ENCODE data around the gene VWF.

The VWF gene

DNA sequence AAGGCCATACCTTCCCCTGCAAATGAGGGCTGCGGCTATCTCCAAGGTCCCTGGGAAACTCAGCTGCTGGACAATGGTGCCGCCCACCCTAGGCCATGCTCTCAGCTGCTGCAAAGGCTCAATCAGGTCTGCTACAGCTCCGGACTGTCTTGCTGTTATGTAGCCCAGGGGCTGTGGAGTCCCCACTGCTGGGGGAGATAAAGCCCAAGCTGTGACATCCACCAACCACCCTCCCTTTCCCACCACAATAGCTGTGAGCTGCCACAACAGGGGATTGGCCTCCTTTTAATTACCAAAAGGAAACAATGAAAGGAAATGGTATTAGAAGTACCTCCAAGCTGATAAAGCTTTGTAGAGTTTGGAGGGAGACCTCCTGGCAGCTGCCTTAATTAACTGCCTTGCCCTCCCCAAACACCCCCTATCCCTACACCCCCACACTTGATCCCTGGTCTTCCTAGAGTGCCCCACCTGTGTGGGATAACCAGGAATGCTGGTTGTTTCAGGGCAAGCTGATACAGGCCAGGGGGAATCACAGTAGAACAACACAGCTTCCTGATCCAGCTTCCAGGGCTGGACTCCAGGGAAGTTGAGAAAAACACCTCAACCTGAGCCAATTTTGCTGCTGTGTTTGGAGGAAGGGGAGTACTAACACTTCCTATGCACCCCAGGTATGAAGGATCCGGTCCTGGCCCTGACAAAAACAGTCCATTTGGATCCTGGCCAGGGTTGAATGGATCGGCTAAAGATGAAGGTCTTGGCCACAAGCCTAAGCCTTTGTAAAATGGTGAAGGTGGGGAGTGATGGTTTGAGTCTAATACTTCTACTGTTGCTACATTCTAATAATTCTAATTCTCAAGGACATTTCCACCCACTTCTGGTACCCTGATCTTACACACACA is at the start of gene VWF:
TSS of gene VWF (minus strand) at position 260 of the 899 bp plus-strand sequence. CDS start 1,474 bp downstream, outside the sequence.
- TF ChIP-seq, protein P1, sequence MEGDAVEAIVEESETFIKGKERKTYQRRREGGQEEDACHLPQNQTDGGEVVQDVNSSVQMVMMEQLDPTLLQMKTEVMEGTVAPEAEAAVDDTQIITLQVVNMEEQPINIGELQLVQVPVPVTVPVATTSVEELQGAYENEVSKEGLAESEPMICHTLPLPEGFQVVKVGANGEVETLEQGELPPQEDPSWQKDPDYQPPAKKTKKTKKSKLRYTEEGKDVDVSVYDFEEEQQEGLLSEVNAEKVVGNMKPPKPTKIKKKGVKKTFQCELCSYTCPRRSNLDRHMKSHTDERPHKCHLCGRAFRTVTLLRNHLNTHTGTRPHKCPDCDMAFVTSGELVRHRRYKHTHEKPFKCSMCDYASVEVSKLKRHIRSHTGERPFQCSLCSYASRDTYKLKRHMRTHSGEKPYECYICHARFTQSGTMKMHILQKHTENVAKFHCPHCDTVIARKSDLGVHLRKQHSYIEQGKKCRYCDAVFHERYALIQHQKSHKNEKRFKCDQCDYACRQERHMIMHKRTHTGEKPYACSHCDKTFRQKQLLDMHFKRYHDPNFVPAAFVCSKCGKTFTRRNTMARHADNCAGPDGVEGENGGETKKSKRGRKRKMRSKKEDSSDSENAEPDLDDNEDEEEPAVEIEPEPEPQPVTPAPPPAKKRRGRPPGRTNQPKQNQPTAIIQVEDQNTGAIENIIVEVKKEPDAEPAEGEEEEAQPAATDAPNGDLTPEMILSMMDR (IDR thresholded peaks at IDR 0.05) = no peak

DNA sequence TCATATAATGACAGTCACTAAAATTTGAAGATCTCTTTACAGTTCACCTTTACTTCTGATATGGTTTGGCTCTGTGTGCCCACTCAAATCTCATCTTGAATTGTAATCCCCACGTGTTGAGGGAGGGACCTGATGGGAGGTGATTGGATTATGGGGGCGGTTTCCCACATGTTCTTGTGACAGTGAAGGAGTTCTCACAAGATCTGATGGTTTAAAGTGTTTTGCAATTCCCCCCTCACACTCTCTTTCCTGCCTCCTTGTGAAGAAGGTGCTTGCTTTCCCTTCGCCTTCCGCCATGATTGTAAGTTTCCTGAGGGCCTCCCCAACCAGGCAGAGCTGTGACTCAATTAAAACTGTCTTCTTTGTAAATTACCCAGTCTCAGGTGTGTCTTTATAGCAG is 48.4 kb upstream of the VWF start:
- TF ChIP-seq, protein P1 (IDR thresholded peaks at IDR 0.05) = no peak

DNA sequence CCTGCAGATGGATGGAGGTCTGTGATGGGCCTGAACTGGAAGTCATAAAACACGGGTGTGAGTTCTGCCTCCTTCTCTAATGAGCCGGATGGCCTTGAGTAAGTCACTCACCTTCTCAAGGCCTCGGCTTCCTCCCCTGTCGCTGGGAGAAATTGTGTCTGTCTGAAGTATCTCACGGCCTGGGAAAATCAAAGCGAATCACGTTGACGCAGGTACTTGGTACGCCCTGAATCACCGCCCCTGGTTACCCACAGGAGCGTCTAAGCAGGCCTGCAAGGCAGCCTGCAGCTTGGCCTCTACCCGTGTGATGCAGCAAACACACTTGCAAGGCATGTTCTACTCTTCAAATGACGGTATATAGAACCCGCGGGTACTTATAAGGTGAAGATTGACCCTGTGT is 47.6 kb upstream of the VWF start:
- TF ChIP-seq, protein P1 (IDR thresholded peaks at IDR 0.05) = no peak

DNA sequence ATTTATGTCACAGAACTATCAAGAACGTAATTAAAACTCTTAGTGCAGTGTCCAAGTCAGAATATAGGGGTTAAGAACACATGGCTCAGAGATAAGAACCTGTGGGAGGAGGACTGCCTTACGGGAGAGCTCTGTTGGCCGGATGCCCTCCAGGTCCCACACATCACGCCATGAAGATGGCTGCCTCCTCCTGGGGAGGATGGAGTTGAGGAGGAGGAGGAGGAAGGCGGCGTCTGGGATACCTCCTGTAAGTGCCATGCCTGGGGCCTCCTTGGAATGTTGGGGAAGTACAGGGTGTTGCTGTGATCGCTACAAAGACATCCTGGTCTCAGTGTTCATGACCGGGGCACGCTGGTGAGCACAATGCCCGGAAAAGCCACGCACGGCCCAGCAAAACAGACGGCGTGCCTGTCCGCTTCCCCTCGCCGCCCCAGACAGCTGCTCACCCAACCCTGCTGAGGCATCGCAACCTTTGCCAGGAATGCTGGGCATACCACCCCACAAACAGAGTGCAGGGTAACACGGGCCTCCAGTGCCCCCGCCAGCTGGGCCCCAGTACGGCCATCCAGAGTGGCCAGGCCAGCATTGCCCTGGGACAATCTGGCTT is 47.0 kb upstream of the VWF start:
- TF ChIP-seq, protein P1 (IDR thresholded peaks at IDR 0.05) = no peak

DNA sequence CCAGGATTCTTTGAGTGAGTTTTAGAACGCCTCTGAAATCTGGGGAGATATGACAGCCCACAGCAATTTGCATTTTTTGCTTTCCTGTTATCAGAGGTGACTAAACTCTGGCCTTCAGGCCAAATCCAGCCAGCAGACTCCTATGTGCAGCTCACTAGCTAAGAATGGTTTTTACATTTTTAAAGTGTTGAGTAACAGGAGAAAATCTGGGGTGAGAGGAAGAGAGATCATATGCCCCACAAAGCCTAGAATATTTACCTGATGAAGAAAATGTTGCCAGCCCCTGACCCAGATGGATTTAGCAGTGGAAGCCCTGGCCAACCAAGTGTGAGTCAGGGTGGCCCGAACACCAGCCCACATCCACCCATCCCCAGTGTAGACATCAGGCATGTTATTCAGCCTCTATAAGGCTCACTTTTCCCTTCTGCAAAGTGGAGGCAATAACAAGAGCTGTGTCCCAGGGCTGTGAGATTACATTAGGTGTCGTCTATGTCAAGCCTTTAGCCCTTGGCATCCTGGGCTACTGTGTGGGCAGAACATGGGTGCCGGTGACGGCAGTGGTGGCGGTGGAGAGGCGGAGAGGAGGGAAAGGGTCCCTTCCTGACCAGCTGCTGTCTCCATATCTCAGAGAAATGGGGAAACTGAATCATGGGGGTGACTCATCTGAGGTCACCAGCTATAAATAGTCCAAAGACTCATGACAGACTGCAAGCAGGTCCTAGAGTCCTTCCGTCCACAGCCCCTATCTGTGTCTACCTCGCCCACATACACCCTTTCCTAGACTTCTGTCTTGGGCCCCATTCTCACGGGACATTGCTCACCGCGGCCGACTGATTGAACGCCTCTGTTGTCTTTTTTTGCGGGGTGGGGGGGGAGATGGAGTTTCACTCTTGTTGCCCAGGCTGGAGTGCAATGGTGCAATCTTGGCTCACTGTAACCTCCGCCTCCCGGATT is 43.1 kb upstream of the VWF start:
- TF ChIP-seq, protein P1 (IDR thresholded peaks at IDR 0.05) = no peak

DNA sequence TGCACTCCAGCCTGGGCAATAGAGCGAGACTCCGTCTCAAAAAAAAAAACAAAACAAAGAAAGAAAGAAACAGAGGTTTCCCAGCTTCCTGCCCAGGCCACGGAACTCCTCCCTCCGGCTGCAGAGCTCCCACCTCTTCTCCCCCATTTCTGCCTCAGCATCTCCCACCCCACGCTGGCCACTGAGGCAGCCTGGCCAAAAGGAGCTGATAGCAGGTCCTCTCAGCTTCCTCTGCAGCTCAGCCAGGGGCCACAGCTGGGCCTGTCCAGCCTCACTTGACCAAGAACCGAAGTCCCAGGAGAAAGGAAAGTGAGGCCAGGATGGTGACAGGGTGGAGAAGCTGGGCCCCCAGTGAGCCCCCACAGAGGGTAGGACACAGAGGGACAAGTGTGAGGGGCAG is 42.3 kb upstream of the VWF start:
- TF ChIP-seq, protein P1 (IDR thresholded peaks at IDR 0.05) = no peak

DNA sequence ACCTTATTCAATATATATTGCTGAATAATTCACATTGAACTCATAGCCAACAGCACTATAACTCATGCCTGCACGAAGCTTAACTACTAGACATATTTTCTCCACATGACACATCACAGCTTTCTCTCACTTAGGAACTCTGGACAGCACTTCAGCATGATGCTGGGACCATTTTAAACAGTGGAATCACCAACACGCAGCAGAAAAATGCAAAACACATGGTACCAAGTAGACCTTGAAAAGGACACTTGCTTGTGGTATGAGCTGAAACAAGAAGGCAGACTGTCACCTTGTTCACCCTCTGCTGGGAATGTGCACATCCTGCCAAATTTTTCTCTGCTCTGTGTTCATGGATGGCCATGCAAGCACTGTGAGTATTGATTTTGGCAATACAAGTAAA is 40.9 kb upstream of the VWF start:
- TF ChIP-seq, protein P1 (IDR thresholded peaks at IDR 0.05) = no peak

Measured in LNCAP (cell line).